ENCODE results near the gene NTM.
"Not testable (repeated sequence)": the region's sequence is repeated elsewhere in the genome, so short reads cannot be mapped to it uniquely, and the experiment has no call there.

The NTM gene

DNA sequence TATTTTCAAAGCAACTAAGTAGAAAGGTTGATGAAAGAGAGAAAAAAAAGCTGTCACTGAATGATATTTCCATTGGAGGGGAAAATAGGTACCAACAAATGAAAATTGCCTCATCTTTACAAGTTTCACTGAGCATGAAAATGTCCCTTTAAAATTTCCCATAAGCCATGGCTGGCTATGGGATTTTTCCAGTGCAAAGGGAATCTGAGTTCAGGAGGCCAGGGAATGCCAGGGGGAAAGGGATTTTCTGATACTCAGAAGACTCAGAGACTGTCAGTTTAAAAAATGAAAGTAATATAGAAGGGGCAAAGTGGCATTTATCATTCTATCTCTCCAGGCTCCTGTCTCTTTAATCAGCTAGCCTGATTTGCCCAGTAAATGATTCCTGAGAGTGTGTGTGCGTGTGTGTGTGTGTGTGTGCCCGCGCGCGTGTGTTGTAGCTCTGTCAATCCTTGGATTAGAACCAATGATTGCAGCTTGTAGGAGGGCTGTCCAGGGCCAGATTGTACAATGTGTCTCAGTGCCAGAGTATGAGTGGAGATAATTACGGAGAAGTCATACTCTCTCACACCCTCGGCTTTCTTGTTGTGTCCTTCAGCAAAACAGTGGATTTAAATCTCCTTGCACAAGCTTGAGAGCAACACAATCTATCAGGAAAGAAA lies at the start of gene NTM:
NTM (plus strand) TSS at position 526 of the 662 bp plus-strand sequence.
- DNase-seq (ENCODE audit: extremely low read depth in 1 of 2, low read depth in 1 of 2): no peak

DNA sequence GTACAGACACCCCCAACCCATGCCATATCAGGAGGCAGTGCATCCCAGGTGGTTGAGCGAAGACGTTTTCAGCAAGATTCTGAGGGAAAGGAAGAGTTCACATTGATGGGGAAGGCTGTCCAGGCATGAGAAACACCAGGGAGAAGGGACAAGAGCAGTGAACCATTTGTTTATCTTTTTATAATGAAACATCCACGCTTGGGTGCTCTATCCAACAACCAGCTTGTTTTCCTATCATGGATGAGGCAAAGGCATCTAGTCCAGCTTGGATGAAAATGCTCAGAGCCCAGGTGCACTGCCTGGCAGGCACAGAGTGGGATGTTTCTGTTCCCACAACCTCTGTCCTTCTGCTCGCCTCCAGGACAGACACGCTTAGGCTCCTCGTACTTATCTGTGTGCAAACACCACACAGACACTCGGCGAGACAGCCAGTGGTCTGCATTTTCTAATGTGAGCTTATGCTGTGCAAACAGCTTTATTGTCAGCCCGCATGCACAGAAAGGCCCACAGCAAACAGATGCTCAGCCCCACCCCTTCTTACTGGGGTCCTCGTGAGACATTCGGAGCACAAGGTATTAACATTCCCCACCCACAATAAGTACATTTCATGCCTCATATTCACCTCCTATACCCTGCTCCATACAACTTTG lies 45.4 kb upstream of the NTM start:
- no peak for DNase-seq (ENCODE audit: extremely low read depth in 1 of 2, low read depth in 1 of 2)

DNA sequence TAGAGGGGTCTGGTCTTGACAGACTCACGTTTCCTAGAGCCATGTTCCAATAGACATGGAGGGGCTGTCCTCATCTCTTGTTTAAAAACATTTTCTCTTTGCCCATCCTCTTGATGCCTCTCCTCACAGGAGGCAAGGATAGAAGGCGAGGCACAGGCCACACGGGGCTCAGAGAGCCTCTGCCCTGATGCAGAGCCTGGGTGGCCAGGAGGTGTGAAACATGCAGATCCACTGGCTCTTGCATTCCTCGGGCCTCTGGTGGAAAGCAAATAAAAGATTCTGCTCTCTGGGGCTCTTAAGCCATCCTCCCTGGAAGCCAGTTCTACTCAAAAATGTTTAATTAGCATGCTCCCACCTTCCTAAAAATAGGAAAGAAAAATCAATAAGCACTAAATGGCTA lies 43.6 kb upstream of the NTM start:
- DNase-seq (ENCODE audit: extremely low read depth in 1 of 2, low read depth in 1 of 2): no peak

DNA sequence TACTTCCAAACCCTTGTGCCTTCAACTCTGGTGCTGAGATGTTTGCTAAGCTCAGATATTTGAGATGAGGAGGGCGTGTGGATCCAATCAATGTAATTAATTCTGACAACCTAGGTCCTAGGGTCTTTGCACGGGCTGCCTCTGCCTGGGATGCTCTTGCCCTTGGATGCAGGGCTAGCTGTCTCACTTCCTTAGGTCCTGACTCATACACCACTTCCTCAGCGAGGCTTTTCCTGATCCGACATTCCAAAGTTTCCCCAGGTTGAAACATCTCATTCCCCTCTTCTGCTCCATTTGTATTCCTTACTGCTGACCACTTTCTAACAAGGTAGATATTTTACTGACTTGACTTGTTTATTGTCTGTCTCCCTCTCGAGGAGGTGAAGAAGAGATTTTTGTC lies 43.0 kb upstream of the NTM start:
- DNase-seq (ENCODE audit: extremely low read depth in 1 of 2, low read depth in 1 of 2): no peak

- no peak for DNase-seq (ENCODE audit: extremely low read depth in 1 of 2, low read depth in 1 of 2)
Measured at GRCh38 chr11:131328843-131329242, 41.6 kb upstream of the NTM start.

GRCh38 chr11:131331010-131331409 lies 39.4 kb upstream of the NTM start:
- DNase-seq (ENCODE audit: extremely low read depth in 1 of 2, low read depth in 1 of 2): no peak

- no peak for DNase-seq (ENCODE audit: extremely low read depth in 1 of 2, low read depth in 1 of 2)
Measured at GRCh38 chr11:131331546-131331945, 38.9 kb upstream of the NTM start.

GRCh38 chr11:131334601-131335000 lies 35.8 kb upstream of the NTM start:
- DNase-seq (ENCODE audit: extremely low read depth in 1 of 2, low read depth in 1 of 2): no peak

DNA sequence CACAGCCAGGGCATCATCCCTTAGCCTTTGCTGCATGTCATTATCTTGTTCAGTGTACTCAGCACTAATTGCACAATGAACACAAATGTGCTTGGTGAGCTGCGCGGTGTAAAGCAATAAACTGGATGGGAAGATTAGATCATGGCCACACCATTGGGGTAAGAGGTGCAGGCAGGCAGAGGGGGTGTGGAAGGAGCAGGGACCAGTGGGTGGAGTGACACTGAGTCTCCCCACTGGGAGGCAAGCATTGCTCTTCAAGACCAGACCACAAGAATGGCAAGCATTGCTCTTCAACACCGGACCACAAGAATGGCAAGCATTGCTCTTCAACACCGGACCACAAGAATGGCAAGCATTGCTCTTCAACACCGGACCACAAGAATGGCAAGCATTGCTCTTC lies 28.5 kb upstream of the NTM start:
- DNase-seq (ENCODE audit: extremely low read depth in 1 of 2, low read depth in 1 of 2): not testable (repeated sequence)

DNA sequence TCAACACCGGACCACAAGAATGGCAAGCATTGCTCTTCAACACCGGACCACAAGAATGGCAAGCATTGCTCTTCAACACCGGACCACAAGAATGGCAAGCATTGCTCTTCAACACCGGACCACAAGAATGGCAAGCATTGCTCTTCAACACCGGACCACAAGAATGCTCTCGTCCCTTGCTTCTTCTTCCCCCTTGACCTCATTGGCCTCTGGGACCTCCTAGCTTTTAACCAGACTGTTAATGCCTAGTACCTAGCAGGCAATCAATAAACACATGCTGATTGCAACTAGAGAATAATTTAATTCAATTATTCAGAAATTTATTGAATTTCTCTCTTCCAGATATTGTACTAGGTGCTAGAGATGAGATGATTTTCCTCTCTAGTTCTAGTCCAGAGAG lies 28.0 kb upstream of the NTM start:
- not testable (repeated sequence) for DNase-seq (ENCODE audit: extremely low read depth in 1 of 2, low read depth in 1 of 2)

GRCh38 chr11:131345406-131345805 lies 25.0 kb upstream of the NTM start:
- DNase-seq (ENCODE audit: extremely low read depth in 1 of 2, low read depth in 1 of 2): no peak

- DNase-seq (ENCODE audit: extremely low read depth in 1 of 2, low read depth in 1 of 2): no peak
Measured at GRCh38 chr11:131349368-131350086, 20.9 kb upstream of the NTM start.

- no peak for DNase-seq (ENCODE audit: extremely low read depth in 1 of 2, low read depth in 1 of 2)
Measured at GRCh38 chr11:131350872-131351271, 19.5 kb upstream of the NTM start.

DNA sequence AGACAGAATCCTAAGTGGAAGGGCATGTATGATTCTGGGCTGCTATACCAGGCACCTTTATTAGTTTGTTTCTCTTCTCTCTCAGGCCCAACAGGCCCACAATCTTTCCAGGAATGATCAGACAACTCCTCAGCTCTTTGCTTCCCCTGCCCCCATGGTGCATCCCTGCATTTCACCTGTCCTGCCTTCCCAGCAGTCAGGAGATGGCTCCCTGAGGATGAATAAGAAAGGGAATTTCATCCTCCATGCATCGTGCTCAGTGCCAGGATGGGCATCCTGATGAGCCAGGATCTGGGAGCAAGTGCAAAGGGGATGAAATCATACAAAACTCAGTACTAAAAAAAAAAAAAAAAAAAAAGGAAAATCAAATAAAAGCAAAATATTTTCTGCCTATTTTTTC lies 18.6 kb upstream of the NTM start:
- DNase-seq (ENCODE audit: extremely low read depth in 1 of 2, low read depth in 1 of 2): no peak

DNA sequence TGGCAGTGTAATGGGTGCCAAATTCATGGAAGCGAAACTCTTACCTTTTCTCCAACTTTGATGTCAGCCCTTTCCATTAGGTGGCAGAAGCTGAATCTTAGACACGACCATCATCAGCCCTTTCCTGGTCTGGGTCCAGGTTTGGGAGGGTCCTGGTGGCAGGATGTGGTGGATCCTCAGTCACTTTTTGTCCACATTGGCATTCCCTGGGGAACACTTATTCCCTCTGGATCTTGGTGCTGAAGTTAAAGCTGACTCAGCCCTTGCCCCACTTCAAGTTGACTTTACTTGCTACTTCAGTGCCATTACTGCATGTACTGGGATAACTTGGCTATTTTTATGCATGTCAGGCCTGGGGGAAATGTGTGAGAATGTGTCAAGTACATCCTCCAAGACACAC lies 16.6 kb upstream of the NTM start:
- DNase-seq (ENCODE audit: extremely low read depth in 1 of 2, low read depth in 1 of 2): no peak

- DNase-seq (ENCODE audit: extremely low read depth in 1 of 2, low read depth in 1 of 2): no peak
Measured at GRCh38 chr11:131354251-131354701, 16.1 kb upstream of the NTM start.

- DNase-seq (ENCODE audit: extremely low read depth in 1 of 2, low read depth in 1 of 2): no peak
Measured at GRCh38 chr11:131356206-131356605, 14.2 kb upstream of the NTM start.

GRCh38 chr11:131365329-131365930 lies 5.0 kb upstream of the NTM start:
- DNase-seq (ENCODE audit: extremely low read depth in 1 of 2, low read depth in 1 of 2): no peak

DNA sequence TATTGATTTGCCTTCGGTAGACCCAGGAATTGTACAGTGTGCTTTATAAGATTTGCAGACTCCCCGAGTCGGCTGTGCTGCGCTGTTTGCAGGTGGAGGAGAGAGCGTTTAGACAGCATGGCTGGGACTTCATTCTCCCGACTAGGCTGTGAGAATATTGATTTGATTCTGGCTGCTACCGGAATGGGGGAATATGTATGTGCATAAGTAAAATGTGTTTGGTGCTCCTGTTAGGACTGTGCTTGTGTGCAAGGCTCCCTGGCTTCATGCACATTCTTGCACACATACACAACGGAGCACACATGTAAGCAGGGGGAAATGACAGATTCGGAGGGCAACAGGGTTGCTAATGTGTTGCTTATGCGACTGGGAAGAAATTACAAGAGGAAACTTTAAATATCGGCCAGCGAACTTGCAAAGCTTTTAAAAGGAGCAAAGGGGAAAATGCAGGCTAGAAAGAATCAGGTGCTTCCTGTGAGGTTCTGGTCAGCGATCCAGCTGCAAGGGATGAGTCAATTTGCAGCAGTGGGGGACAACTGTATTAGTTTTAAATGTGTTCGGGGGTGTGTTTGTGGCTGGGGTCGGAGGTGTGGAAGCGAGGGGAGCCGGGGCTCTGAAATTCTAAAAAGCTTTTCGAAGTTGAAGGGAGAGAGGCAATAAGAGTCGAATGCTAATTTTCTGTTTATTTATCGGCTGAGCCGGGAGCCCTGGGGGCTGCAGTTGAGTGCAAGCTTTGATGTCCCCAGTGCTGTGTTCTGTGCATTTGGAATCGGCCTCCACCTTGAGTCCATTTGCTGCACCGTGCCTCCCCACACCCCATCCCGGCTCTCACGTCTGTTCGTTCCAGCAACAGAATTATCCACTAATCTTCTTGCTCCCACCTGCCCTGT lies 731 bp downstream of the NTM start:
- DNase-seq (ENCODE audit: extremely low read depth in 1 of 2, low read depth in 1 of 2): no peak

GRCh38 chr11:131371791-131372104 lies 1.3 kb downstream of the NTM start:
- DNase-seq (ENCODE audit: extremely low read depth in 1 of 2, low read depth in 1 of 2): no peak

Data from stimulated activated CD8-positive, alpha-beta memory T cell treated with anti-CD3 and anti-CD28 coated beads, Interleukin-7, amount 100 ng/mL, for 48 hours (primary cell).